Transverse colon (tissue), 4 donors: Measurements from ENCODE around the gene FUT6. TPM values are rescaled to one million over a fixed set of nuclear protein-coding genes. Genes with fewer than 3 reads are reported as not detected.
A peak's percentile ranks its signal among the peaks of the same experiment; 100 is the strongest.
"Not testable (repeated sequence)": the region's sequence is repeated elsewhere in the genome, so short reads cannot be mapped to it uniquely, and the experiment has no call there.

Source experiments
- DNase-seq: peaks from one replicate; pipeline ENCODE4 v3.0.0-alpha.2; 2019
- H3K27ac ChIP-seq, 4 donors: fragments of 200-600 bp; sonication (generic); 2 replicates each; pipeline ENCODE4 v1.5.1; 2016 to 2018; ENCODE audit warnings: inconsistent platforms in 4 of 4
- H3K27me3 ChIP-seq: fragments of 200-600 bp; sonication (generic); 2 replicates; pipeline ENCODE4 v1.5.1; 2017; ENCODE audit warnings: inconsistent platforms
- H3K36me3 ChIP-seq, 4 donors: fragments of 200-600 bp; sonication (generic); 2 replicates each; pipeline ENCODE4 v1.5.1; 2017 to 2019; ENCODE audit warnings: inconsistent platforms in 4 of 4
- H3K4me1 ChIP-seq, 4 donors: fragments of 200-600 bp; sonication (generic); 2 replicates each; pipeline ENCODE4 v1.5.1; 2017 to 2020; ENCODE audit warnings: inconsistent platforms in 4 of 4
- H3K4me3 ChIP-seq, 4 donors: fragments of 200-600 bp; sonication (generic); 1 replicate in 1 of 4; 2 replicates in 3 of 4; pipeline versions ENCODE4 v1.5.1 to v1.6.1; 2017 to 2019; ENCODE audit warnings: inconsistent platforms in 4 of 4
- H3K9me3 ChIP-seq, 2 donors: fragments of 200-600 bp; sonication (generic); 2 replicates each; pipeline ENCODE4 v1.5.1; 2017 to 2019; ENCODE audit warnings: inconsistent platforms in 2 of 2
- EP300 ChIP-seq: sonication (generic); formaldehyde crosslinking; IDR thresholded peaks from one replicate; pipeline ENCODE4 v1.6.1; 2017; ENCODE audit warnings: antibody characterized with exemption, low read depth
- POLR2A ChIP-seq: fragments of 450-650 bp; IDR thresholded peaks from one replicate; pipeline ENCODE4 v1.6.1; 2016; ENCODE audit warnings: antibody characterized with exemption, mild to moderate bottlenecking, moderate library complexity
- POLR2AphosphoS5 ChIP-seq, 3 donors: sonication (generic); formaldehyde crosslinking; IDR thresholded peaks; one replicate each; pipeline ENCODE4 v1.6.1; 2016; ENCODE audit warnings: antibody characterized with exemption in 3 of 3
- WGBS, 2 donors: methylation state at CpG; one replicate each; pipeline ENCODE4 v1.1.5; 2018; ENCODE audit warnings: low coverage in 1 of 2; 5-methylcytosine and 5-hydroxymethylcytosine counted together
- in situ Hi-C, 4 donors: fragments of 200-750 bp; cut with MboI; loops; one replicate each; pipeline versions ENCODE4 v1.15.0 to v1.15.1; 2017; ENCODE audit warnings: low sequenced_read_pairs in 3 of 4, low pct_ligation_motif_present in 1 of 4, low pct_unique_long_range_greater_than_20kb in 1 of 4
- intact Hi-C: fragments of 100-400 bp; cut with DNase I; formaldehyde crosslinking; loops from one replicate; pipeline ENCODE4 v1.15.1; 2023; ENCODE audit warnings: low total_unique reads
- total RNA-seq, 4 donors: library from RNA; depleted of rRNA; stranded (reverse); fragments of >200 nt; gene quantifications; one replicate each; pipeline ENCODE4 v1.1.0, GENCODE V29; 2016
- TF ChIP-seq, protein P1 (sequence below), 5 experiments: fragments of 200-600 bp in 3 of 5; fragments of 450-650 bp in 2 of 5; sonication (generic) in 3 of 5; IDR thresholded peaks; 1 replicate in 2 of 5; 2 replicates in 3 of 5; pipeline ENCODE4 v1.5.1; 2016 to 2017; ENCODE audit warnings: antibody characterized with exemption in 5 of 5, inconsistent platforms in 3 of 5, mild to moderate bottlenecking in 2 of 5, moderate library complexity in 1 of 5

The FUT6 gene
- total RNA-seq, 4 donors from 2014 or later, result 71.9 to 251 (median 115) TPM

- Histone ChIP-seq H3K27ac (no peak overlapping the region), H3K9me3 (no peaks in the 10 kb centered on the region), H3K4me3 (no peak overlapping the region), H3K4me1 (peaks cover 12 to 15% (median 13%) of the 10 kb centered on the region in 4 donors), H3K27me3 (peaks cover 44% of the 10 kb centered on the region), H3K36me3 (no peaks in the 10 kb centered on the region)
- DNase-seq, result no peak
- WGBS, 2 donors, result 82% methylated on average over 8 of the region's 8 CpGs; no CpG with 5 or more reads in 1 of the 2 donors
- in situ Hi-C loops (no loop called here), intact Hi-C loops (no loop called here)
- TF ChIP-seq, protein P1, sequence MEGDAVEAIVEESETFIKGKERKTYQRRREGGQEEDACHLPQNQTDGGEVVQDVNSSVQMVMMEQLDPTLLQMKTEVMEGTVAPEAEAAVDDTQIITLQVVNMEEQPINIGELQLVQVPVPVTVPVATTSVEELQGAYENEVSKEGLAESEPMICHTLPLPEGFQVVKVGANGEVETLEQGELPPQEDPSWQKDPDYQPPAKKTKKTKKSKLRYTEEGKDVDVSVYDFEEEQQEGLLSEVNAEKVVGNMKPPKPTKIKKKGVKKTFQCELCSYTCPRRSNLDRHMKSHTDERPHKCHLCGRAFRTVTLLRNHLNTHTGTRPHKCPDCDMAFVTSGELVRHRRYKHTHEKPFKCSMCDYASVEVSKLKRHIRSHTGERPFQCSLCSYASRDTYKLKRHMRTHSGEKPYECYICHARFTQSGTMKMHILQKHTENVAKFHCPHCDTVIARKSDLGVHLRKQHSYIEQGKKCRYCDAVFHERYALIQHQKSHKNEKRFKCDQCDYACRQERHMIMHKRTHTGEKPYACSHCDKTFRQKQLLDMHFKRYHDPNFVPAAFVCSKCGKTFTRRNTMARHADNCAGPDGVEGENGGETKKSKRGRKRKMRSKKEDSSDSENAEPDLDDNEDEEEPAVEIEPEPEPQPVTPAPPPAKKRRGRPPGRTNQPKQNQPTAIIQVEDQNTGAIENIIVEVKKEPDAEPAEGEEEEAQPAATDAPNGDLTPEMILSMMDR (IDR thresholded peaks at IDR 0.05), result no peak
- no peak for TF ChIP-seq POLR2A
- no peak for TF ChIP-seq POLR2AphosphoS5 (IDR thresholded peaks at IDR 0.05)
- no peak for TF ChIP-seq EP300
Measured at GRCh38 chr19:5877427-5877826, 37.9 kb upstream of the FUT6 start.

- H3K9me3 ChIP-seq, intact Hi-C loops, in situ Hi-C loops, H3K36me3 ChIP-seq, H3K27ac ChIP-seq, H3K4me3 ChIP-seq, H3K4me1 ChIP-seq, DNase-seq: not testable (repeated sequence)
- WGBS, 2 donors, result 69 to 73% methylated on average over 7 of the region's 7 CpGs
- peaks cover 19% of the 10 kb centered on the region for H3K27me3 ChIP-seq
Measured at GRCh38 chr19:5874496-5874895, 35.0 kb upstream of the FUT6 start.

GRCh38 chr19:5873617-5874199 lies 34.2 kb upstream of the FUT6 start:
- in situ Hi-C loops (no loop called here), intact Hi-C loops (no loop called here)
- Histone ChIP-seq H3K36me3 (no peaks in the 10 kb centered on the region), H3K4me3 (no peak overlapping the region), H3K27ac (no peak overlapping the region), H3K27me3 (peaks cover 15% of the 10 kb centered on the region), H3K4me1 (no peaks in the 10 kb centered on the region), H3K9me3 (no peaks in the 10 kb centered on the region)
- TF ChIP-seq, protein P1 (IDR thresholded peaks at IDR 0.05), result no peak
- TF ChIP-seq POLR2A (no peak), EP300 (no peak), POLR2AphosphoS5 (IDR thresholded peaks at IDR 0.05) (no peak)
- no peak for DNase-seq
- WGBS, 2 donors, result 89% methylated on average over 12 of the region's 12 CpGs; no CpG with 5 or more reads in 1 of the 2 donors

- Histone ChIP-seq H3K4me3 (no peak overlapping the region), H3K4me1 (no peaks in the 10 kb centered on the region), H3K27ac (peak overlapping the region in 2 of 4 donors; percentile 37 to 48), H3K9me3 (no peaks in the 10 kb centered on the region), H3K27me3 (no peaks in the 10 kb centered on the region), H3K36me3 (no peaks in the 10 kb centered on the region)
- TF ChIP-seq POLR2AphosphoS5 (IDR thresholded peaks at IDR 0.05), result peak; percentile 27 to 77 (median 59)
- TF ChIP-seq, protein P1 (IDR thresholded peaks at IDR 0.05), result no peak
- peak; percentile 39 for TF ChIP-seq EP300
- in situ Hi-C loops, result no loop called here
- no peak for DNase-seq
- WGBS, 2 donors, result 59 to 73% methylated on average over 8 to 12 of the region's 12 CpGs
- intact Hi-C loops, result no loop called here
Measured at GRCh38 chr19:5870986-5871394, 31.5 kb upstream of the FUT6 start.
